Kidney epithelial cell (primary cell): ENCODE results near the gene TAF1B. TPM values are rescaled to one million over a fixed set of nuclear protein-coding genes. Genes with fewer than 3 reads are reported as not detected.

Source experiments
- DNase-seq: peaks from one replicate; pipeline ENCODE4 v3.0.0-alpha.2; 2010; ENCODE audit warnings: low read depth
- H3K27me3 ChIP-seq: 2 replicates; pipeline ENCODE4 v1.6.0; 2011; ENCODE audit warnings: low read length; ENCODE audit not compliant: control insufficient read depth, insufficient read depth
- H3K36me3 ChIP-seq: 2 replicates; pipeline ENCODE4 v1.5.1; 2011; ENCODE audit warnings: low read length; ENCODE audit not compliant: control insufficient read depth, insufficient read depth
- H3K4me3 ChIP-seq: 2 replicates; pipeline ENCODE4 v1.5.1; 2011; ENCODE audit warnings: low read depth, mild to moderate bottlenecking, control low read depth, low read length
- total RNA-seq: library from RNA; depleted of rRNA; stranded (reverse); fragments of >200 nt; gene quantifications from 2 replicates; pipeline ENCODE4 v1.2.3, GENCODE V29; 2015
- TF ChIP-seq, protein P1 (sequence below): IDR thresholded peaks from 2 replicates; pipeline ENCODE4 v1.5.1; 2011; ENCODE audit warnings: mild to moderate bottlenecking, moderate library complexity, low read length, control low read depth, inconsistent platforms; ENCODE audit not compliant: insufficient read depth, poor library complexity, severe bottlenecking

TAF1B gene
- total RNA-seq, 1 donor from 2014 or later: 15.0 TPM

DNA sequence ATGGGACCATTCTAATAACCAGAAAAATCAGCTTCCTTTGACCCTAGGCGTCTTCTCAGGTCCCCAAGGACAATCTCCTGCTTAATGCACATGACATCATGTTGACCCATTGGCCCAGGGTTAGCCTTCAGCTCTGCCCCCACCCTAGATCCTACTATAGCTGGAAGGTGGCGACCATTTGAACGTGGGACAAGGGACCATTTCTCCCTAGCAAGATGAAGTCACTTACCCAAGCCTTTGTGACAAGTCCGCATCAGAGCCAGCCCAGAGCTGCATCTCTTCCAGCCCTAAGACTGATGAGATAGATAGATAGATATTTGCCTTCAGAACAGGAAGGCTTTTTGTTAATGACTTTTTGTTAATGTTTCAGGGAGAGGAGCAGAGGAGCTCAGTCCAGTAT is 28.2 kb upstream of the TAF1B start:
- Histone ChIP-seq H3K4me3 (no peak overlapping the region), H3K36me3 (no peaks in the 10 kb centered on the region), H3K27me3 (no peaks in the 10 kb centered on the region)
- TF ChIP-seq, protein P1, sequence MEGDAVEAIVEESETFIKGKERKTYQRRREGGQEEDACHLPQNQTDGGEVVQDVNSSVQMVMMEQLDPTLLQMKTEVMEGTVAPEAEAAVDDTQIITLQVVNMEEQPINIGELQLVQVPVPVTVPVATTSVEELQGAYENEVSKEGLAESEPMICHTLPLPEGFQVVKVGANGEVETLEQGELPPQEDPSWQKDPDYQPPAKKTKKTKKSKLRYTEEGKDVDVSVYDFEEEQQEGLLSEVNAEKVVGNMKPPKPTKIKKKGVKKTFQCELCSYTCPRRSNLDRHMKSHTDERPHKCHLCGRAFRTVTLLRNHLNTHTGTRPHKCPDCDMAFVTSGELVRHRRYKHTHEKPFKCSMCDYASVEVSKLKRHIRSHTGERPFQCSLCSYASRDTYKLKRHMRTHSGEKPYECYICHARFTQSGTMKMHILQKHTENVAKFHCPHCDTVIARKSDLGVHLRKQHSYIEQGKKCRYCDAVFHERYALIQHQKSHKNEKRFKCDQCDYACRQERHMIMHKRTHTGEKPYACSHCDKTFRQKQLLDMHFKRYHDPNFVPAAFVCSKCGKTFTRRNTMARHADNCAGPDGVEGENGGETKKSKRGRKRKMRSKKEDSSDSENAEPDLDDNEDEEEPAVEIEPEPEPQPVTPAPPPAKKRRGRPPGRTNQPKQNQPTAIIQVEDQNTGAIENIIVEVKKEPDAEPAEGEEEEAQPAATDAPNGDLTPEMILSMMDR: no peak
- no peak for DNase-seq

DNA sequence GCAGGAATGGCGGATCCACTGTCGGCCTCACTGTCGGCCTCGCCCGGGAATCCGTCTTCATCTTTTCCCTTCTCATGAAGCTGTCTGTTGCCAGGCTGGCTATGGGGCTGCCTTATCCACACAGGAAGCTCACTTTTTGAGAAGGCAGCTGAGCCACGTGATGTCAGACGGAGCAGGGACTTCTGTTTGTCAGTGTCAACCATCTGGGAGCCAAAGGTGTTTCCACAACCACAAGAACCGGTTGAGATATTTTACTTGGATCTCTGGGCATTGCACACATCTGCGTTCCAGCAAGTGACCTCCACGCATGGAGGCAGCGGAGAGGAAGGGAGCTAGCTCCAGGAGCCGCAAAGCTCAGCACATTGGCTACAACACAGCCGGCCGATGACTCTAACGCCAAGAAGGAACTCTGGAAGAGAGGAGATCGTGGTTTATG is 27.4 kb upstream of the TAF1B start:
- TF ChIP-seq, protein P1: no peak
- Histone ChIP-seq H3K27me3 (no peaks in the 10 kb centered on the region), H3K36me3 (no peaks in the 10 kb centered on the region), H3K4me3 (no peak overlapping the region)
- DNase-seq: no peak

DNA sequence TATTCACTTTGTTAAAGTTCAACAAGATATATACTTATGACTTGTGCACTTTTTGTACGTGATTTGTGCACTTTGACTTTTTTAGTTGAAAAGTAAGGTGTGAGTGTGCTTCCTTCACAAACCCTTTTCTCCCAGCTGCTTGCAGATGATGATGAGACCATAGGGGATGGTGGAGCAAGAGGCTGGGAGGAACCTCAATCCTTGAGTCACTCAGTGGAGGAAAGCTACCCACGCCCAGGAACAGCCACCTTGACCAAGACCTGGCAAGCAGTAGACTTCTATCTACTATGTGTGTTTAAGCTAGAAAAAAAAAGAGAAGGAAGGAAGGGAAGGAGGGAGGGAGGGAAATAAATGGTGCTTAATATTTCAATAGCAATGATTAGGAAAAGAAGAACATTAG is 25.2 kb upstream of the TAF1B start:
- H3K36me3 ChIP-seq: no peaks in the 10 kb centered on the region
- H3K4me3 ChIP-seq: no peak overlapping the region
- no peaks in the 10 kb centered on the region for H3K27me3 ChIP-seq
- TF ChIP-seq, protein P1: no peak
- DNase-seq: no peak

DNA sequence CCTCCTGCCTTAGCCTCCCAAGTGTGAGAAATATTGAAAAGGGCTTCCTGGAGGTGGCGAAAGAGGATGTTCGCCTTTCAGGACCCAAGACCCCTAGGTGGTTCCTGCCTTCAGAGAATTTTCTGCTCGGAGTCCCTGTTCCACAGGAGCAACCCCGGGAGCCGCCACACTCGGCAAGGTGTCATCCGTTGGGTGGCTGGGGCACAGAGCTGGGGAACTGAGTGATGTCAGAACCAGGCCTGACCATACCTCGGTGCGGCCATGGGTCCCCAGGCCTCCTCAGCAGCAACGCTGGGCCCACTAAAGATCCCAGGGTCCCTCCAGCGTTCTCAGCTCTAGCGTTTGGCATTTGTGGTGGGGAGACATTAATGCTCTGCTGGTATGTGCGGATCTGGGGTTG is 23.7 kb upstream of the TAF1B start:
- TF ChIP-seq, protein P1: no peak
- Histone ChIP-seq H3K27me3 (no peaks in the 10 kb centered on the region), H3K36me3 (no peaks in the 10 kb centered on the region), H3K4me3 (no peak overlapping the region)
- DNase-seq: no peak

DNA sequence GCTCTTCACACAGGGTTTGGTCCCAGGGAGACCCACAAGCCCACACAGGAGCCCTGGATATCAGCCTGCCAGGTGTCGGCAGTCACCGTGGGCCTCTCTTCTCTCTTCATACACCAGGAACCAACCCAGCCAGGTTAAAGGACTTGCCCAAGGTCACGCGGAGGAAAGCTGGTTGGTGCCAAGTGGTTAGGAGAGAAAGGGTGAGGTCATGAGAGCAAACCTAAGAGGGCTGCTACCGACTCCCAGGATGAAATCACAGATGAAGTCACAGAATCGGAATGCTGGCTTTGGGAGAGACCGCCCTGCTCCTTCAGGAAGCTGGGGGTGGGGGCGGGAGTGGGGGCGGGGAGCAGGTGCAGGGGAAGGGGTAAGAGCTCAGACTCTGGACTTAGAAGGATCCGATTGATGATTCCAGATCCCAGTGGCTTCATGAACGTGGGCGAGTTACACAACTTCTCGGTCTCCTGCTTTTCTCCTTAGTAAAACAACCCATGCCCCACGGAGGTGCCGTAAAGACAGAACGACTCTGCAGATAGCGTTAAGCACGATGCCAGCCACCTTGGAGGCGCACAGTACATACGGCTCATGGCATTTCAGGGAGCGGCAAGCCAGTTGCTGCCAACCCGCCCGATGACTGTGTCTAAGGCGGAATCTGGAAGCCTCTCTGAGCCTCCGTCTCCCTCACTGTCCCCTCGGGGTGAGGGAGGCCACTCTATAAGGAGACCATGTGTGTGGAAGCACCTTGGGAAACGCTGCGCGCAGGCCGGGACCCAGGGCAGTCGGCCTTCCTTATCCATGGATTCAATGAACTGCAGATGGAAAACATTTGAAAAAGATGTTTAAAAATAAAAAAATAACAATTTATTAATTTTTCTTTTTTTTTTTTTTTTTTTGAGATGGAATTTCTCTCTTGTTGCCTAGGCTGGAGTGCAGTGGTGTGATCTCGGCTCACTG is 23.0 kb upstream of the TAF1B start:
- H3K4me3 ChIP-seq: no peak overlapping the region
- H3K27me3 ChIP-seq: no peaks in the 10 kb centered on the region
- TF ChIP-seq, protein P1: no peak
- H3K36me3 ChIP-seq: no peaks in the 10 kb centered on the region
- no peak for DNase-seq

DNA sequence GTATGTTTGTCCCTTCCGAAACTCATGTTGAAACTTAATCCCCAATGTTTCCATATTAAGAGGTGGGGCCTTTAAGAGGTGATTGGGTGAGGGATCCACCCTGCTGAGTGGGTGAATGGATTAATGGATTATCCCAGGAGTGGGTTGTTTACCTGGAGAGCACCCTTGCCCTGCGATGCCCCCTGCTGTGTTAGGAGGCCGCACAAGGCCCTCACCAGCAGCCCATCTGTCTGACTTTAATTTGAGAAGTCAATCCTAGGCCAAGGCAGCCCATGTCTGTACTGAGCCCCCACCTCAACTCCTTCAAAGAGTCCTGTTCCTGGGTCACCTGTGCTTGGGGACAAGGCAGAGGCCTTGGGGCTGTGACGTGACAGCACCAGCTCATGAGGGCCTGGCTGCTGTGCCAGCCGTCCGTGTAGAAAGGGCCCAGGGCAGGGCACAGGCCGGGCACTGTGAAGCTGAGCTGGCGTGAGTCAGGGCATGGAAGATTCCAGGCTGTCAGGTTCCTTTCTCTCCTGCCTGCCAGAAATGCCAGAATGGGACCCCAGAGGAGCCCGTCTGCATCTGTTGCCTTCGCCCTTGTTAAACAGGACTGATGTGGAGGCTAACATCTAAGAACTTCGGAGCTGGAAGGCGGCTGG is 21.3 kb upstream of the TAF1B start:
- no peaks in the 10 kb centered on the region for H3K36me3 ChIP-seq
- no peaks in the 10 kb centered on the region for H3K27me3 ChIP-seq
- TF ChIP-seq, protein P1: no peak
- H3K4me3 ChIP-seq: no peak overlapping the region
- DNase-seq: no peak
